ENCODE measurements around the gene CFAP53.

DNA sequence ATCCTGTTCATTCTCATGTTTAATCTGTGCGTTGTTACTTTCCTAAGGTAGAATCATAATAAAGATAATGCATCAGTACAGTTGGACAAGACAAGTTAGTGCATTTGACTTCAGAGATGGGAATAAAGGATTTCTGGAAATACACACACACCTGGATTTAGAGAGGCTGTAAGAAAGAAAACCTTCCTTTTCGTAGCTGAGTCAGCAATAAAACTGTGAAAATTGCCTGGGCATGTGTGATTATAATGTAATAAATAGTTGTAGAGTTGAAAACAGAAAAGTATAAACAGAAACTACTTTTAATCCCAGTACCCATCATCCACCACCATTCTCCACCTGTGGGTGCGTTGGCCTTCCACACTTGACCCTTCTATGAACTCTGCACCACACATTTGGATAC is 15.4 kb downstream of the CFAP53 start:
- TF ChIP-seq, protein P1, sequence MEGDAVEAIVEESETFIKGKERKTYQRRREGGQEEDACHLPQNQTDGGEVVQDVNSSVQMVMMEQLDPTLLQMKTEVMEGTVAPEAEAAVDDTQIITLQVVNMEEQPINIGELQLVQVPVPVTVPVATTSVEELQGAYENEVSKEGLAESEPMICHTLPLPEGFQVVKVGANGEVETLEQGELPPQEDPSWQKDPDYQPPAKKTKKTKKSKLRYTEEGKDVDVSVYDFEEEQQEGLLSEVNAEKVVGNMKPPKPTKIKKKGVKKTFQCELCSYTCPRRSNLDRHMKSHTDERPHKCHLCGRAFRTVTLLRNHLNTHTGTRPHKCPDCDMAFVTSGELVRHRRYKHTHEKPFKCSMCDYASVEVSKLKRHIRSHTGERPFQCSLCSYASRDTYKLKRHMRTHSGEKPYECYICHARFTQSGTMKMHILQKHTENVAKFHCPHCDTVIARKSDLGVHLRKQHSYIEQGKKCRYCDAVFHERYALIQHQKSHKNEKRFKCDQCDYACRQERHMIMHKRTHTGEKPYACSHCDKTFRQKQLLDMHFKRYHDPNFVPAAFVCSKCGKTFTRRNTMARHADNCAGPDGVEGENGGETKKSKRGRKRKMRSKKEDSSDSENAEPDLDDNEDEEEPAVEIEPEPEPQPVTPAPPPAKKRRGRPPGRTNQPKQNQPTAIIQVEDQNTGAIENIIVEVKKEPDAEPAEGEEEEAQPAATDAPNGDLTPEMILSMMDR (IDR thresholded peaks at IDR 0.05) = no peak
- TF ChIP-seq MXI1 (IDR thresholded peaks at IDR 0.05; ENCODE audit: low read depth, low read length) (no peak), EP300 (IDR thresholded peaks at IDR 0.05; ENCODE audit: borderline replicate concordance in 1 of 2, low read depth in 1 of 2, low read length in 1 of 2) (no peak), TAF1 (IDR thresholded peaks at IDR 0.05; ENCODE audit: borderline replicate concordance, low read depth, low read length) (no peak), RFX5 (IDR thresholded peaks at IDR 0.05; ENCODE audit: low read length) (no peak), FOSL2 (IDR thresholded peaks at IDR 0.05; ENCODE audit: borderline replicate concordance, low read depth) (no peak)
